ENCODE measurements around the gene LCLAT1.

GRCh38 chr2:30577151-30577550 lies 130.1 kb downstream of the LCLAT1 start:
- TF ChIP-seq SUZ12 (IDR thresholded peaks at IDR 0.05; ENCODE audit: extremely low read depth, insufficient read depth, insufficient read length): no peak
- TF ChIP-seq ZNF274 (IDR thresholded peaks at IDR 0.05; ENCODE audit: low read depth, low read length): no peak
- TF ChIP-seq YY1 (IDR thresholded peaks at IDR 0.05; ENCODE audit: insufficient read depth, insufficient read length): no peak
